HG03064 (cell line): ENCODE results near the gene OXT.

Experiments
- ATAC-seq: cut with Tn5 transposase; IDR thresholded peaks from one replicate; pipeline ENCODE4 v1.9.1; 2021; ENCODE audit warnings: low read depth; ENCODE audit not compliant: unreplicated experiment

The OXT gene

GRCh38 chr20:3082955-3083952 is 11.8 kb downstream of the OXT start:
- no peak for ATAC-seq

- ATAC-seq: no peak
Observed at GRCh38 chr20:3084283-3084985, 13.0 kb downstream of the OXT start, which contains the start of gene AVP. Gene AVP, minus strand, starts transcription at chr20:3084724. Its CDS starts 50 bp downstream, at chr20:3084674.

DNA sequence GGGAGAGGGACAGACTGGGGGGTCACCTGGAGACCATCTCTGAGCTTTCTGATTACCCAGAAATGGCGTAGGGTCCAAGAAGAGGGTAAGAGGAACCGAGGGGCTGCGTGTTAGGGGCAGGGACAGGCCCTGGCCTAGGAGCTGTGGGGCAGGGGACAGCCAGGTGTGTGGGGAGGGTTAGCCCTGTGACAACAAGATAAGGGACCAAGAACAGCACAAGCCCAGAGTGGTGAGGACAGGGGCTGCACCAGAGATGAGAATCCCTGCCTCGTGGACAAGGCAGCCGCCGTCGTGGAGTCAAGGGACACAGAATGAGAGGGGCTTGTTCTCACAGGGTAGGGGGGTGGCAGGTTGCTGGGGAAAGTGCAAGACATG is 13.6 kb downstream of the OXT start:
- ATAC-seq: no peak

GRCh38 chr20:3085571-3086072 is 14.2 kb downstream of the OXT start:
- ATAC-seq: no peak

DNA sequence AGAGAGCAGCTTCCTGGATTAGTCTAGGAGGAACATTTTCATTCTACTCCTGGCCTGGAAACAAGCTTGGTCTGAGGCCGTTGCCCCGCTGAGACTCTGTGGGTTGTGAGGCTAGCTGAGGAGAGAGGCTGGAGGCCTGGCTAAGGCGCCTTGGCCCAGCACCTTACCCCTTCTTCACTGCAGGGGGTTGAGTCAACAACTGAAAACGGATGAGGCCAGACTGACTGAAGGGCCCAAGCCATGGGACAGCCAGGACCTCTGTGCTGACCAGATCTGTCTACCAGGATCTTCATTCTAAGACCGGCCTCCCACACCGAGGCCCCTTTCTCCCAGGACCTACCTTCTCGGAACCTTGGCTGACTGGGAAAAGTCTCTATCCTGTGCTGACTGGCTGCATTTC is 16.6 kb downstream of the OXT start:
- ATAC-seq: no peak

GRCh38 chr20:3090565-3090964 is 19.1 kb downstream of the OXT start:
- ATAC-seq: no peak

DNA sequence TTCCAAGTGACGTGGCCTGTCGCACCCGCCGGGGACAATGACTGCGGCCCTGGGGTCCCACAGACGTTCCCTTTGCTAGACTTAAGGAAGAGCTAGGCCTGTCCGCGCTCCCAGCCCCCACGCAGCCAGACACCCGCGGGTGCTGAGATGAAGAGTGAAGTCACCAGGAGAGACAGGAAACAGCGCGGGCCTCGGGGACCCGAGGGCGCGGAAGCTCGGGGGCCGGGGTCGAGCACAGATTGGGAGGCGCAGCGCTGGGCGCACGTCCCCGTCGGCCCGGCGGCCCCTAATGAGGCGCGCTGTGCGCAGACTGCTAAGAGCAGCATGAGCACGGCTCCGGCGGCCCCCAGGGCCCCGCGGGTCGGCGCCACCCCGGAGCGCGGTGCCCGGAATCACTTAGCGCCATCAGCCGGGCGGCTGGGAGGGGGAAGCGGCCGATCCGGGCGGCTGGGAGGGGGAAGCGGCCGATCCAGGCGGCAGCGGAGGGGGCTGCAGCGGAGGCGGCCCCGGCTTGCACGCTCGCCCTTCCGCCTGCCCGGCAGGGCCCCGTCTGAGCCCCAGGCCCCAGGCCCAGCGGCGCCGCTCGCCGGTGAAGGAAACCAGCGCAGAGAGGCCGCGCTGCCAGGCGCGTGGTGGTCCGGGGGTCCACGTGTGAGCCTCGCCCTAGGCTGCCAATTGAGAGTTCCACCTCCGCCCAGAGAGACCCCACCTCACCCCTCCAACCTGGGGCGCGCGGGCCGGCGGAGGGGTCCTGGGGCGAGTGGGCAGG is 21.4 kb downstream of the OXT start:
- no peak for ATAC-seq

- no peak for ATAC-seq
Observed at GRCh38 chr20:3093861-3094361, 22.5 kb downstream of the OXT start.

GRCh38 chr20:3094848-3095629 is 23.6 kb downstream of the OXT start:
- ATAC-seq: no peak

DNA sequence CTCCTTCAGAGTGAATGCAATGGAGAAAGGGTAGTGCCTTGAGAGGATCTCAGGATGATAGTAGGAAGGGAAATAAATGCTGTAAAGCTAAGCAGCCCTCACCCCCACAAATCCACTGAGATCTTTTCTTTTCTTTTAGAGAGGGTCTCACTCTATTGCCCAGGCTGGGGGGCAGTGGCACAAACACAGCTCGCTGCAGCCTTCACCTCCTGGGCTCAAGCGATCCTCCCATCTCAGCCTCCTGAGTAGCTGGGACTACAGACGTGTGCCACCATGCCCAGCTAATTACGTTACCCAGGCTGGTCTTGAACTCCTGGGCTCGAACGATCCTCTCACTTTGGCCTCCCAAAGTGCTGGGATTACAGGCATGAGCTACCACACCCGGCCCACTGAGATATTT is 29.1 kb downstream of the OXT start:
- no peak for ATAC-seq

DNA sequence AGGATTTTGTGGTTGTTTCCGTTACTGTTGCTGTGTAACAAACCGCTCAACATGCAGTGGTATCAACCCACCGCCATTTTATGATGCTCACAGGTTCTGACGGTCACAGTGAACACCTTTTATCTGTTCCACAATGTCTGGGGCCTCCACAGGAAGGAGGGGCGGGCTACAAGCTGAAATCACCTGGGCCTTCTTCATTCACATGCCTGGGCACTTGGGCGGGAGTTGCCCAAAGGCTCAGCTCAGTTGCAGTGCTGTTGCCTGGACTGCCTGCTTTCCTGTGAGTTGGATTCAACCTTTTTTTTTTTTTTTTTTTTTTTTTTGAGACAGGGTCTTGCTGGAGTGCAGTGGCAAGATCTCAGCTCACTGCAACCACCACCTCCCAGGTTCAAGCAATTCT is 29.8 kb downstream of the OXT start:
- no peak for ATAC-seq

DNA sequence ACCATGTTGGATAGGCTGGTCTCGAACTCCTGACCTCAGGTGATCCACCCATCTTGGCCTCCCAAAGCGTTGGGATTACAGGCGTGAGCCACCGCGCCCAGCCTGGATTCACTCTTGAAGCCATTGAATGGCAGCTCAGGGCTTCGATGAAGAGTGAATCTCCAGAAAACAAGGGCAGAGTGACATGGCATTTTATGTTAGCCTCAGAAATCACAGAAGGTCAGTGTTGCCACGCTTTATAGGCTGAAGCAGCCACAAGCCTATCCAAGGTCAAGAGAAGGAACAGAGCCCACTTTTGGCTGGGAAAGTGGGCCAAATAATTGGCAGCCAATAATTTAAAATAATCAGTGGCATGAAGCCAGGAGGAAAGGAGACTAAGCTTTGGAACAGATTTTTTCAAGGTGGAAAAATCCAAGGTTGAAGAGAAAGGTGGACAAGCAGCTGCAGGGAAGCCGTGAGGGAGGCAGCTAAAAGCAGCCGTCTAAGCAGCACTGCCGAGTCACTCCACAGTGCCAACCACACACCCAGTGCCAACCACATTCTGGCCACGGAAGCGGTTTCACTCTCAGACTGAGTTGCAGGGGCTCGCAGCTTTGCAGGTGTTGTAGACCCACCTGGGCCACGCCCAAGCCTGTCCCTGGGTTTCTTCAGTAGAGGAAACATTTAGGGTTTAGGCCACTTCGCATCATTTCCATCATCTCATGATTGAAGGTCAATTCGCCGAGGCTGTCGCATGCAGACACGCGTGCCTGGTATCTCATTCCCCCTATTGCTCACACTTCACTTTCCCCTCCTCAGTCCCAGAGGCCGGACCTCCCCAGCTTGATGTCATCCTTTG is 30.5 kb downstream of the OXT start:
- no peak for ATAC-seq

GRCh38 chr20:3102575-3103368 is 31.4 kb downstream of the OXT start:
- ATAC-seq: no peak

GRCh38 chr20:3103369-3104032 is 32.1 kb downstream of the OXT start:
- no peak for ATAC-seq

GRCh38 chr20:3105256-3106137 is 34.1 kb downstream of the OXT start:
- no peak for ATAC-seq

GRCh38 chr20:3106185-3106584 is 34.8 kb downstream of the OXT start:
- no peak for ATAC-seq
